ENCODE results near the gene TESK2. TPM values are rescaled to one million over a fixed set of nuclear protein-coding genes. Genes with fewer than 3 reads are reported as not detected.

The TESK2 gene
- polyA plus RNA-seq, 1 of the 3 experiments (the other 2 are of a cell fraction) = 1.3 TPM

- Histone ChIP-seq H3K4me3 (ENCODE audit: low read depth in 2 of 2, low read length in 1 of 2) (no peak overlapping the region), H3K27me3 (ENCODE audit: insufficient read depth) (no peaks in the 10 kb centered on the region), H3K4me2 (no peak overlapping the region), H3K36me3 (replicated peaks in 1 of 2; ENCODE audit: control insufficient read depth in 1 of 2, insufficient read depth in 2 of 2, low read length in 1 of 2) (peaks cover 14 to 36% of the 10 kb centered on the region in 2 experiments), H3K9ac (no peak overlapping the region), H4K20me1 (ENCODE audit: insufficient read depth) (no peaks in the 10 kb centered on the region), H3K79me2 (ENCODE audit: insufficient read depth) (peaks cover 19% of the 10 kb centered on the region), H2AFZ (ENCODE audit: low read depth) (no peak overlapping the region), H3K9me3 (no peaks in the 10 kb centered on the region), H3K27ac (ENCODE audit: low read depth in 2 of 2, low read length in 1 of 2) (no peak overlapping the region), H3K9me2 (no peaks in the 10 kb centered on the region), H3K4me1 (ENCODE audit: control insufficient read depth in 1 of 2, insufficient read depth in 2 of 2, low read depth in 1 of 2, low read length in 1 of 2) (peaks cover 11 to 16% of the 10 kb centered on the region in 2 experiments; a peak in 2 of 4 replicates), H3F3A (replicated peaks; ENCODE audit: insufficient read depth) (peaks cover 4% of the 10 kb centered on the region)
- TF ChIP-seq YY1 (IDR thresholded peaks at IDR 0.05; ENCODE audit: low read depth) = no peak
- no peak for TF ChIP-seq FOXJ3 (CRISPR knock-in tag; IDR thresholded peaks at IDR 0.05)
- TF ChIP-seq, protein P1, sequence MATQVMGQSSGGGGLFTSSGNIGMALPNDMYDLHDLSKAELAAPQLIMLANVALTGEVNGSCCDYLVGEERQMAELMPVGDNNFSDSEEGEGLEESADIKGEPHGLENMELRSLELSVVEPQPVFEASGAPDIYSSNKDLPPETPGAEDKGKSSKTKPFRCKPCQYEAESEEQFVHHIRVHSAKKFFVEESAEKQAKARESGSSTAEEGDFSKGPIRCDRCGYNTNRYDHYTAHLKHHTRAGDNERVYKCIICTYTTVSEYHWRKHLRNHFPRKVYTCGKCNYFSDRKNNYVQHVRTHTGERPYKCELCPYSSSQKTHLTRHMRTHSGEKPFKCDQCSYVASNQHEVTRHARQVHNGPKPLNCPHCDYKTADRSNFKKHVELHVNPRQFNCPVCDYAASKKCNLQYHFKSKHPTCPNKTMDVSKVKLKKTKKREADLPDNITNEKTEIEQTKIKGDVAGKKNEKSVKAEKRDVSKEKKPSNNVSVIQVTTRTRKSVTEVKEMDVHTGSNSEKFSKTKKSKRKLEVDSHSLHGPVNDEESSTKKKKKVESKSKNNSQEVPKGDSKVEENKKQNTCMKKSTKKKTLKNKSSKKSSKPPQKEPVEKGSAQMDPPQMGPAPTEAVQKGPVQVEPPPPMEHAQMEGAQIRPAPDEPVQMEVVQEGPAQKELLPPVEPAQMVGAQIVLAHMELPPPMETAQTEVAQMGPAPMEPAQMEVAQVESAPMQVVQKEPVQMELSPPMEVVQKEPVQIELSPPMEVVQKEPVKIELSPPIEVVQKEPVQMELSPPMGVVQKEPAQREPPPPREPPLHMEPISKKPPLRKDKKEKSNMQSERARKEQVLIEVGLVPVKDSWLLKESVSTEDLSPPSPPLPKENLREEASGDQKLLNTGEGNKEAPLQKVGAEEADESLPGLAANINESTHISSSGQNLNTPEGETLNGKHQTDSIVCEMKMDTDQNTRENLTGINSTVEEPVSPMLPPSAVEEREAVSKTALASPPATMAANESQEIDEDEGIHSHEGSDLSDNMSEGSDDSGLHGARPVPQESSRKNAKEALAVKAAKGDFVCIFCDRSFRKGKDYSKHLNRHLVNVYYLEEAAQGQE (IDR thresholded peaks at IDR 0.05; ENCODE audit: low read depth, low read length) = no peak
- no peak for TF ChIP-seq NRF1 (IDR thresholded peaks at IDR 0.05; ENCODE audit: low read depth, low read length)
- TF ChIP-seq MXI1 (IDR thresholded peaks at IDR 0.05; ENCODE audit: low read depth, low read length) = no peak
- no peak for TF ChIP-seq GATA2 (CRISPR knock-in tag; IDR thresholded peaks at IDR 0.05)
- TF ChIP-seq EZH2phosphoT487 (IDR thresholded peaks at IDR 0.05; ENCODE audit: borderline replicate concordance, low read depth) = no peak
- ChIA-PET CTCF (interaction anchor here (1.3 to 8.8 kb wide), 2 partner anchors 148 to 168 kb away, joined by 5 to 55 read pairs; partner anchors contain the start of gene TESK2), POLR2A (no interaction called here)
- WGBS (ENCODE audit: low lambda C conversion rate) = 100% methylated on average over 4 of the region's 13 CpGs
- DNase-seq = no peak
Observed at GRCh38 chr1:45345014-45345413, 145.9 kb downstream of the TESK2 start.

- H3K27me3 ChIP-seq (ENCODE audit: insufficient read depth) = no peaks in the 10 kb centered on the region
- H2AFZ ChIP-seq (ENCODE audit: low read depth) = no peak overlapping the region
- no peak overlapping the region for H3K9ac ChIP-seq
- peaks cover 11 to 16% of the 10 kb centered on the region in 2 experiments; a peak in 2 of 4 replicates for H3K4me1 ChIP-seq (ENCODE audit: control insufficient read depth in 1 of 2, insufficient read depth in 2 of 2, low read depth in 1 of 2, low read length in 1 of 2)
- H3K9me3 ChIP-seq = no peaks in the 10 kb centered on the region
- DNase-seq = no peak
- H4K20me1 ChIP-seq (ENCODE audit: insufficient read depth) = no peaks in the 10 kb centered on the region
- ChIA-PET CTCF (interaction anchor here (2.2 to 8.8 kb wide), 2 partner anchors 15 to 149 kb away, joined by 9 to 55 read pairs; partner anchors contain the start of gene TESK2), POLR2A (no interaction called here)
- H3K9me2 ChIP-seq = no peaks in the 10 kb centered on the region
- H3K4me2 ChIP-seq = no peak overlapping the region
- H3F3A ChIP-seq (replicated peaks; ENCODE audit: insufficient read depth) = peaks cover 7% of the 10 kb centered on the region
- H3K36me3 ChIP-seq (replicated peaks in 1 of 2; ENCODE audit: control insufficient read depth in 1 of 2, insufficient read depth in 2 of 2, low read length in 1 of 2) = peaks cover 14 to 36% of the 10 kb centered on the region in 2 experiments
- 100% methylated on average over 1 of the region's 2 CpGs for WGBS (ENCODE audit: low lambda C conversion rate)
- H3K27ac ChIP-seq (ENCODE audit: low read depth in 2 of 2, low read length in 1 of 2) = no peak overlapping the region
- H3K79me2 ChIP-seq (ENCODE audit: insufficient read depth) = peaks cover 19% of the 10 kb centered on the region
- H3K4me3 ChIP-seq (ENCODE audit: low read depth in 2 of 2, low read length in 1 of 2) = no peak overlapping the region
- TF ChIP-seq EZH2phosphoT487 (IDR thresholded peaks at IDR 0.05; ENCODE audit: borderline replicate concordance, low read depth) (no peak), JUND (IDR thresholded peaks at IDR 0.05) (no peak), EP300 (IDR thresholded peaks at IDR 0.05; ENCODE audit: borderline replicate concordance in 1 of 2, low read depth in 1 of 2, low read length in 1 of 2) (no peak)
Observed at GRCh38 chr1:45344499-45344898, 146.5 kb downstream of the TESK2 start.
